ENCODE measurements around the gene PADI6.

PADI6 gene

DNA sequence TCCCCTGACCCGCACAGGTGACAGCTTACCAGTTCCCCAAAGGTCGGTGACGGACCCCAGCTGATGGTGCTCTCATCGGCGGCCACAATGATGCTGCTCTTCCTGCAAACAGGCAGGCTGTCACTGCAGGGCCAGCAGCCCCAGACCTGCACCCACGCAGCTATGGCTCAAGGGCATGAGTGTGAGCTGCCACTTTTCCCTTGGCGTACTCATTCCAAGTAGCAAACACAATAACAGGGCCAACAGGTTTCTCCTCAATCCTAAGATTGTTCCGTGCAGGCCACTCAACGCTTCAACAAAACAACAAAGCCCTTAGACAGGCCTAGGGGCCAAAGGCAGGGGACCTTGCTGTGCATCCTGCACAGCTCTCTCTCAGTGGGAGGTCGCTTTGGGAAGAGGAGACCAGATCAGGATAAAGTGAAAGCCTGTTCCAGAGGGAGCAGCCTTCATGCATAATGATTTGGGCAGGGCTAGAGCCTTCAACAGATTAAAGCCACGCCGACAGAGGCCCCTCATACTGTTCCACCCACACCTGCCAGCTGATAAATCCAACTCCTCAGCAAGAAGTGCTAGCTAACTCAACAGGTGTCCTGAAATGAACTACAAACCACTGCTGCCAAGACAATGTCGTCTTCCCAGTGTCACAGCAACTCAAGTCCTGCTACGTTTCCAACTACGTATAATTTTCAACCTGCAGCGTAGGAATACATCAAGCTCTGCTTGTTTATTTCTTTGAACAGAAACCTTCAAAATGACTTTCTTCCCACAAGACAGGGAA, 40.3 kb downstream of the PADI6 start:
- DNase-seq (ENCODE audit: low read depth) = no peak
- H3K4me3 ChIP-seq (ENCODE audit: low read depth, low read length) = no peak overlapping the region
- TF ChIP-seq, protein P1, sequence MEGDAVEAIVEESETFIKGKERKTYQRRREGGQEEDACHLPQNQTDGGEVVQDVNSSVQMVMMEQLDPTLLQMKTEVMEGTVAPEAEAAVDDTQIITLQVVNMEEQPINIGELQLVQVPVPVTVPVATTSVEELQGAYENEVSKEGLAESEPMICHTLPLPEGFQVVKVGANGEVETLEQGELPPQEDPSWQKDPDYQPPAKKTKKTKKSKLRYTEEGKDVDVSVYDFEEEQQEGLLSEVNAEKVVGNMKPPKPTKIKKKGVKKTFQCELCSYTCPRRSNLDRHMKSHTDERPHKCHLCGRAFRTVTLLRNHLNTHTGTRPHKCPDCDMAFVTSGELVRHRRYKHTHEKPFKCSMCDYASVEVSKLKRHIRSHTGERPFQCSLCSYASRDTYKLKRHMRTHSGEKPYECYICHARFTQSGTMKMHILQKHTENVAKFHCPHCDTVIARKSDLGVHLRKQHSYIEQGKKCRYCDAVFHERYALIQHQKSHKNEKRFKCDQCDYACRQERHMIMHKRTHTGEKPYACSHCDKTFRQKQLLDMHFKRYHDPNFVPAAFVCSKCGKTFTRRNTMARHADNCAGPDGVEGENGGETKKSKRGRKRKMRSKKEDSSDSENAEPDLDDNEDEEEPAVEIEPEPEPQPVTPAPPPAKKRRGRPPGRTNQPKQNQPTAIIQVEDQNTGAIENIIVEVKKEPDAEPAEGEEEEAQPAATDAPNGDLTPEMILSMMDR (IDR thresholded peaks at IDR 0.05; ENCODE audit: low read depth, low read length, missing control alignments) = no peak

DNA sequence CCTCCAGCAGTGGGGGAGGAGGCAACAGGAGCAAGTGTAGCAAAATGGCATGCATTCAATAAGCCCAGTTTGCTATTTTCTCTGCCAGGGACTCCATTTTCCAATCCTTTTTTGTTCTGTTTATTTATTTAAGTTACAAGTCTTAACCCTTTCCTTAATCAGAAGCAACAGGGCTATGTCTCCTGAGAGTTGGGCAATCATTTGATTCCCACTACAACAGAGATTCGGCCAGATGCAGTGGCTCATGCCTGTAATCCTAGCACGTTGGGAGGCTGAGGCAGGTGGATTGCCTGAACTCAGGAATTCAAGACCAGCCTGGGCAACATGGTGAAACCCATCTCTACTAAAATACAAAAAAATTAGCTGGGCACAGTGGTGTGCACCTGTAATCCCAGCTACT, 42.0 kb downstream of the PADI6 start:
- no peak overlapping the region for H3K4me3 ChIP-seq (ENCODE audit: low read depth, low read length)
- no peak for DNase-seq (ENCODE audit: low read depth)
- TF ChIP-seq, protein P1 (IDR thresholded peaks at IDR 0.05; ENCODE audit: low read depth, low read length, missing control alignments) = no peak

DNA sequence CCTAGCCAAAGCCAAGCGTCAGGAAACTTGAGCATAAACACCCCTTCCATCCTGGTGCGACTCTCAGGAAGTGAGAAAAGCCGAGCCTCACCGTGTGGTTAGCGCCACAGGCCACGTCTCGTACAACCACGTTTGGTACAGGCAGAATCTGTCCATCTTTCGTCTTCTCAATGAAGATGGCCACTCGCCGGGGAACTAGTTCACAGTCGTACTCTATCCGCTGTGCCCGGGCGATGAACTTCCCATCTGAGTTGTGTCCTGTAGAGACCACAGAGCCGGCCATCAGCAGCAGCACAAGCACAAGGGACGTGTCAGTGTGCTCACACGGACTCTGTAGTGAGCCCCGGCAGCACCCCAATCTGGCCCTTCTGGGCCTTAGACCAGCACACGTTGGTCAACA, 44.4 kb downstream of the PADI6 start:
- H3K4me3 ChIP-seq (ENCODE audit: low read depth, low read length) = no peak overlapping the region
- no peak for DNase-seq (ENCODE audit: low read depth)
- TF ChIP-seq, protein P1 (IDR thresholded peaks at IDR 0.05; ENCODE audit: low read depth, low read length, missing control alignments) = no peak

DNA sequence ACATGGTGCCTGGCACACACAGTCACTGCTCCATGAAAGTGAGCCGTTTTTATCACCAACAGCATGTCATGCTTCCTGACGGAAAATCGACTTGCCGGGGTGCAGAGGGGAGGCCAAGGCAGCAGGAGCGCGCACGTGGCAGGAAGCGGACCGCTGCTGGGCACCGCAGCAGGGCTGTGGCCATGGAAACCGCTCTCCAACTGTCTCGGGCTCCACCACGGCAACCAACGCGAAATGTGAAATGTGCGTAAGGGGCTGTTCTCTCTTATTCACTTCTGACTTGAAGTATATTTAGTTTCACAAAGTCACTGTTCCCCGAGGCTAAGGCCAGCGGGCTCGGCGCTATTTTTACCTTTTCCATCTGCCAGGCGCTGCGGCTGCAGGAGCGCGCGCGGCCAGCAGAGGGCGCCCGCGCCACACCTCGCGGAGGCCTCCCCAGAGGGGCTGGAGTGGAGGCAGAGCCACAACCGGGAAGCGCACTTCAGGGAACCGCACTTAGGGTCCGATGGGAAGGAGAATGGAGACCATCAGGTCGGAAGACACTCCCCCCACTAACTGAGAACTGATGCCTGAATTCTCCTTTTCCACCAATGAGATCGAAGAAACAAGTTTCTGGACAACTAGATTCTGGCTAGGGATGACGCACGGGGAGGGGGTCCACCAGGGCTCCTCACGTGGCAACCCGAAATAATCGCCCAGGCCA, 47.8 kb downstream of the PADI6 start:
- no peak for DNase-seq (ENCODE audit: low read depth)
- TF ChIP-seq, protein P1 (IDR thresholded peaks at IDR 0.05; ENCODE audit: low read depth, low read length, missing control alignments) = peak; percentile 98
- no peak overlapping the region for H3K4me3 ChIP-seq (ENCODE audit: low read depth, low read length)

DNA sequence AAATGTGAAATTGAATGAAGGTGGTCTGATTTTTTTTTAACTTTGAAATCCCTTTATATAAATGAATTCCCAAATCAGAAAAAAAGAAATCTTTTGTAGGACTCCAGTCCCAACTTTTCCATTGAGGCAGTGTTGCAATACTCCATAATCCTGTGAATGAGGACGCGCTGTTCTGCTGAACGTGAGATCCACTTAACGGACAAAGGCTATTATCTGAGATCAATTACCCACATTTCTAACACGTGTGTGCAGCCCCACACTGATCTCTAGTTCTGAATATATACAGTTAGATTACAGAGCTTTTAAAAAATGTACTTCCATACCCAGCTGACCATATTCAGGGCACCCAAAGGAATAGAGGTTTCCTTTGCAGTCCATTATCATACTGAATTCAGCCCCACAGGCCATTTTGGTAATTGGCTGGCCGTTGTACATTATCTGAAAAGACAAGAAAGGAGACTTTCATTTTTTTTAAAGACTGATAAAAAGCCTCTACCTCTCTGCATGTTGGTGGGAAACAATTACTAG, 48.5 kb downstream of the PADI6 start:
- no peak overlapping the region for H3K4me3 ChIP-seq (ENCODE audit: low read depth, low read length)
- DNase-seq (ENCODE audit: low read depth) = no peak
- TF ChIP-seq, protein P1 (IDR thresholded peaks at IDR 0.05; ENCODE audit: low read depth, low read length, missing control alignments) = no peak

DNA sequence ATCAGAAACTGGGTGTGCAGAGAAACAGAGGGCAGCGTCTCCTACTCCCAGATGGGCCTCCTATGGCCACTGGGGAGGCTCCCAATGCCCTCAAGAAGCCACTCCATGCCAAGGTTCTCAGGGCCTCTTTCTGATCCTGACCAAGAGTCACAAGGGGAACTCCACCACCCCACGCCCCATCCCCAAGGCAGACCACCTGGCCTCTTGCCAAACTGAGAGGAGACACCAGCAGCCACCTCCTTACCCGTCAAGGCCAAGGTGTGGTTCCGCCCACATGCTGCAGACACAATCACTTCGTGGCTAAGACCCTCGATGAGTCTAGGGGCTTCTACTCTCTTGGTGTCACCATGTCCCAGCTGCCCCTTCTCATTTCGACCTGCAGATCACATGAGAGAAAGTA, 50.5 kb downstream of the PADI6 start:
- no peak for DNase-seq (ENCODE audit: low read depth)
- TF ChIP-seq, protein P1 (IDR thresholded peaks at IDR 0.05; ENCODE audit: low read depth, low read length, missing control alignments) = no peak
- H3K4me3 ChIP-seq (ENCODE audit: low read depth, low read length) = no peak overlapping the region

All from GM12864 (cell line).